ENCODE measurements around the gene GALNT8.

GRCh38 chr12:4700621-4701026 is 19.6 kb upstream of the GALNT8 start:
- TF ChIP-seq CTCF (IDR thresholded peaks at IDR 0.05; ENCODE audit: low read depth, low read length): no peak
- no peak for TF ChIP-seq EZH2phosphoT487 (IDR thresholded peaks at IDR 0.05; ENCODE audit: low read depth)

All from OCI-LY3 (cell line).